Right lobe of liver (tissue), 6 donors: ENCODE measurements around the gene RTN4. TPM values are rescaled to one million over a fixed set of nuclear protein-coding genes. Genes with fewer than 3 reads are reported as not detected.

ENCODE experiments used
- ATAC-seq, 4 donors: fragments of 200-7000 bp; cut with Tn5 transposase; one replicate each; pipeline ENCODE4 v1.9.1; 2020; ENCODE audit warnings: mild to moderate bottlenecking in 4 of 4, moderate library complexity in 4 of 4
- DNase-seq, 3 donors: peaks; one replicate each; pipeline ENCODE4 v3.0.0-alpha.2; 2020
- H3K27ac ChIP-seq, 3 donors: fragments of 200-600 bp; one replicate each; pipeline ENCODE4 v1.8.0; 2022
- H3K27me3 ChIP-seq, 2 donors: fragments of 200-600 bp; one replicate each; pipeline ENCODE4 v1.8.0; 2022
- H3K36me3 ChIP-seq, 4 donors: fragments of 200-600 bp; sonication (generic) in 1 of 4; one replicate each; pipeline versions ENCODE4 v1.5.1 to v1.8.0; 2017 to 2022; ENCODE audit warnings: control low read depth in 1 of 4
- H3K4me1 ChIP-seq, 4 donors: fragments of 200-600 bp; sonication (generic) in 1 of 4; one replicate each; pipeline versions ENCODE4 v1.5.1 to v1.8.0; 2017 to 2022; ENCODE audit warnings: control low read depth in 1 of 4
- H3K4me3 ChIP-seq, 3 donors: fragments of 200-600 bp; one replicate each; pipeline ENCODE4 v1.8.0; 2022
- H3K9me3 ChIP-seq, 4 donors: fragments of 200-600 bp; sonication (generic) in 1 of 4; one replicate each; pipeline versions ENCODE4 v1.5.1 to v1.8.0; 2017 to 2022; ENCODE audit warnings: control low read depth in 1 of 4
- POLR2A ChIP-seq: fragments of 450-650 bp; IDR thresholded peaks from one replicate; pipeline ENCODE4 v1.6.1; 2017; ENCODE audit warnings: antibody characterized with exemption, mild to moderate bottlenecking
- WGBS: methylation state at CpG from one replicate; pipeline ENCODE4 v1.1.6; 2018; ENCODE audit warnings: low coverage, low lambda C conversion rate; ENCODE audit not compliant: insufficient coverage; ENCODE audit errors: missing lambda C conversion rate; 5-methylcytosine and 5-hydroxymethylcytosine counted together
- intact Hi-C, 2 donors: fragments of 100-400 bp; cut with DNase I; formaldehyde crosslinking; loops; one replicate each; pipeline versions ENCODE4 v1.11.2 to v1.14.1; 2022
- total RNA-seq, 6 experiments: library from RNA; depleted of rRNA in 2 of 6; stranded (reverse); fragments of >200 nt in 2 of 6; fragmentation: NEBNext Ultra II Directional in 3 of 6; extraction: Animal tissue kit (Norgen Biotek cat#: 25700) in 3 of 6; gene quantifications; one replicate each; pipeline versions ENCODE4 v1.1.0 to v1.2.4, GENCODE V29; 2016 to 2023
- TF ChIP-seq, protein P1 (sequence below), 4 donors: fragments of 200-600 bp in 3 of 4; fragments of 450-650 bp in 1 of 4; IDR thresholded peaks; one replicate each; pipeline versions ENCODE4 v1.5.1 to v1.8.0; 2016 to 2022; ENCODE audit warnings: antibody characterized with exemption in 4 of 4, mild to moderate bottlenecking in 2 of 4
- donor health status: DM: no; HTN: yes; CAD: no.
- donor health status: DM: no; HTN: no; CAD: no.
- donor health status: DM: no; HTN: no; CAD: no.
- donor health status: DM: no; HTN: yes; CAD: no.
- donor health status: DM: no; HTN: yes; CAD: no.

Gene RTN4
- total RNA-seq, 6 experiments from 2014 or later = 126 to 195 (median 177) TPM

- ATAC-seq (peak in 2 of 4 donors; percentile 12 to 14), DNase-seq (no peak)
- peaks cover 0 to 44% (median 8%) of the 10 kb centered on the region in 4 donors for H3K4me1 ChIP-seq
- TF ChIP-seq, protein P1, sequence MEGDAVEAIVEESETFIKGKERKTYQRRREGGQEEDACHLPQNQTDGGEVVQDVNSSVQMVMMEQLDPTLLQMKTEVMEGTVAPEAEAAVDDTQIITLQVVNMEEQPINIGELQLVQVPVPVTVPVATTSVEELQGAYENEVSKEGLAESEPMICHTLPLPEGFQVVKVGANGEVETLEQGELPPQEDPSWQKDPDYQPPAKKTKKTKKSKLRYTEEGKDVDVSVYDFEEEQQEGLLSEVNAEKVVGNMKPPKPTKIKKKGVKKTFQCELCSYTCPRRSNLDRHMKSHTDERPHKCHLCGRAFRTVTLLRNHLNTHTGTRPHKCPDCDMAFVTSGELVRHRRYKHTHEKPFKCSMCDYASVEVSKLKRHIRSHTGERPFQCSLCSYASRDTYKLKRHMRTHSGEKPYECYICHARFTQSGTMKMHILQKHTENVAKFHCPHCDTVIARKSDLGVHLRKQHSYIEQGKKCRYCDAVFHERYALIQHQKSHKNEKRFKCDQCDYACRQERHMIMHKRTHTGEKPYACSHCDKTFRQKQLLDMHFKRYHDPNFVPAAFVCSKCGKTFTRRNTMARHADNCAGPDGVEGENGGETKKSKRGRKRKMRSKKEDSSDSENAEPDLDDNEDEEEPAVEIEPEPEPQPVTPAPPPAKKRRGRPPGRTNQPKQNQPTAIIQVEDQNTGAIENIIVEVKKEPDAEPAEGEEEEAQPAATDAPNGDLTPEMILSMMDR (IDR thresholded peaks at IDR 0.05) = peak; percentile 36 to 55 (median 48)
- no peak for TF ChIP-seq POLR2A
- no peak overlapping the region for H3K4me3 ChIP-seq
- peak overlapping the region in 2 of 3 donors; percentile 74 to 88 for H3K27ac ChIP-seq
- WGBS = 10% methylated on average over 1 of the region's 1 CpG
- no peaks in the 10 kb centered on the region for H3K9me3 ChIP-seq
- no peaks in the 10 kb centered on the region for H3K36me3 ChIP-seq
- intact Hi-C loops = loop anchor here in 1 of 2 donors (10.0 kb wide), 1 partner anchor 109 kb away; no protein-coding TSS in a partner anchor
- no peaks in the 10 kb centered on the region for H3K27me3 ChIP-seq
Measured at GRCh38 chr2:55013936-55014335, 36.3 kb downstream of the RTN4 start.

DNA sequence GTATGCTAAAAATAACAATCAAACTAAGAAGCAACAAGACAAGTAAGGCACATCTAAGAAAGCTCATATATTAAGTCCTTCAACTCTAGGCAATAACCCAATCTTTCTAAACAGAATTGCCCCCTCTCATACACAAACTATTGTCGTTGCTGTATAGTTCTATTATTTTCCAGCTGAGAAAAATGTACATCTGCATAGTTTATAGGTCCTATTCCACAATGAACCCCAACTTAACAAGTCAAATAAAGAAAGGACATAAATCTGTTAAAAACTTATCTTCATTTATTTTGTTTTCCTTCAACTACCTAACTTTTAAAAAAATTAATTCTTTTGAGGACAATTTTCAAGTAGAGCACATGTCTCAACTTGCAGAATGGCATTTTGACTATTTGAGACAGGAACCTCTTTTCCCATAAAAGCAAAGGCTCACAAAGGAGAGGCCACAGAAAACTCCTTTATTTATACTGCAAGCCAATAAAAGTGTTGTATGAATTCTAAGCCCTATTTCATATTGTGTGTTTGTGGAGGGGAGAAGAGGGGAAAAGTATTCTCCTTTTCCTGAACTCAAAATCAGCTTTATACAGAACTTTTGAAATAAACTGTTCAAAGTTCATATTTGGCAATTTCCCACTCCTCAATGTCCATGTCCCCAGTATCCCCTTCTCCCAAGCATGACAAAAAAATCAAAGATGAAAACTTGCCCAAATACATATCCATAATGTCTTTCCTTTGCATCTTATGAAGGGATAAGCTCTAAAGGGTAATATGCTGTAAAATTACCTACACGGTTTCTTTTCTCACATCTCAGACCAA lies 37.4 kb downstream of the RTN4 start:
- intact Hi-C loops = loop anchor here in 1 of 2 donors (10.0 kb wide), 1 partner anchor 108 kb away; no protein-coding TSS in a partner anchor
- H3K9me3 ChIP-seq = no peaks in the 10 kb centered on the region
- DNase-seq (no peak), ATAC-seq (no peak)
- no peaks in the 10 kb centered on the region for H3K36me3 ChIP-seq
- H3K4me3 ChIP-seq = no peak overlapping the region
- 26% methylated on average over 2 of the region's 2 CpGs for WGBS
- peak overlapping the region; percentile 35 to 88 (median 74) for H3K27ac ChIP-seq
- H3K4me1 ChIP-seq = peaks cover 0 to 44% (median 8%) of the 10 kb centered on the region in 4 donors
- H3K27me3 ChIP-seq = no peaks in the 10 kb centered on the region
- TF ChIP-seq, protein P1 (IDR thresholded peaks at IDR 0.05) = no peak
- TF ChIP-seq POLR2A = no peak

- DNase-seq (no peak), ATAC-seq (peak; percentile 36 to 56 (median 44))
- no peak for TF ChIP-seq POLR2A
- TF ChIP-seq, protein P1 (IDR thresholded peaks at IDR 0.05) = no peak
- H3K36me3 ChIP-seq = no peaks in the 10 kb centered on the region
- H3K4me1 ChIP-seq = peaks cover 0 to 52% (median 8%) of the 10 kb centered on the region in 4 donors
- H3K9me3 ChIP-seq = no peaks in the 10 kb centered on the region
- H3K27ac ChIP-seq = peak overlapping the region; percentile 69 to 88 (median 74)
- WGBS = 11% methylated on average over 6 of the region's 6 CpGs
- intact Hi-C loops = loop anchor here in 1 of 2 donors (10.0 kb wide), 1 partner anchor 107 kb away; no protein-coding TSS in a partner anchor
- H3K4me3 ChIP-seq = peak overlapping the region in 1 of 3 donors; percentile 9
- no peaks in the 10 kb centered on the region for H3K27me3 ChIP-seq
Measured at GRCh38 chr2:55011831-55012671, 38.2 kb downstream of the RTN4 start.

DNA sequence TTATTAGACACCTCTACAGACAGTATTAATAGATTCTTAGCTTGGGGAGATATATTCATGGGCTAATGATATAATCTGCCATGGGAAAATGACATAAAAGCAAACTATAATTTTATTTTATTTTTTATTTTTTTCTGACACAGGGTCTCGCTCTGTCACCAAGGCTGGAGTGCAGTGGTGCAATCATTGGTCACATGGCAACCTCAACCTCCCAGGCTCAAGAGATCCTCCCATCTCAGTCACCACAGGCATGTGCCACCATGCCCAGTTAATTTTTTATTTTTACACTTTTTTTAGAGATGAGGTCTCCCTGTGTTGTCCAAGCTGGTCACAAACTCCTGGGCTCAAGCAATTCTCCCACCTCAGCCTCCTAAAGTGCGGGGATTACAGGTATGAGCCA lies 39.3 kb downstream of the RTN4 start:
- Histone ChIP-seq H3K4me1 (peaks cover 0 to 62% (median 11%) of the 10 kb centered on the region in 4 donors), H3K27ac (peak overlapping the region; percentile 69 to 88 (median 74)), H3K4me3 (peak overlapping the region in 2 of 3 donors; percentile 44 to 57), H3K36me3 (no peaks in the 10 kb centered on the region), H3K27me3 (no peaks in the 10 kb centered on the region), H3K9me3 (no peaks in the 10 kb centered on the region)
- ATAC-seq = peak; percentile 66 to 76 (median 68)
- peak; percentile 43 for TF ChIP-seq POLR2A
- TF ChIP-seq, protein P1 (IDR thresholded peaks at IDR 0.05) = no peak
- intact Hi-C loops = loop anchor here in 1 of 2 donors (10.0 kb wide), 1 partner anchor 106 kb away; no protein-coding TSS in a partner anchor
- DNase-seq = peak; percentile 59 to 84 (median 76)
- 23% methylated on average over 2 of the region's 2 CpGs for WGBS
